ENCODE measurements around the gene TSPAN9. TPM values are rescaled to one million over a fixed set of nuclear protein-coding genes. Genes with fewer than 3 reads are reported as not detected.
A peak's percentile ranks its signal among the peaks of the same experiment; 100 is the strongest.

Gene TSPAN9
- total RNA-seq, 1 donor from 2014 or later: 109 TPM

- intact Hi-C loops (cut with DNase I): no loop called here
- TF ChIP-seq CTCF (IDR thresholded peaks at IDR 0.05): no peak
- H3K27me3 ChIP-seq: no peaks in the 10 kb centered on the region
- no peak overlapping the region for H3K27ac ChIP-seq
- DNase-seq (ENCODE audit: low spot score in 2 of 2): no peak
- H3K9me3 ChIP-seq: no peaks in the 10 kb centered on the region
- H3K4me3 ChIP-seq: no peak overlapping the region
- H3K4me1 ChIP-seq: no peaks in the 10 kb centered on the region
- H3K36me3 ChIP-seq: peaks cover 0 to 5% of the 10 kb centered on the region in 2 donors
Observed at GRCh38 chr12:3113671-3114325, 36.6 kb downstream of the TSPAN9 start.

GRCh38 chr12:3114671-3115070 is 37.5 kb downstream of the TSPAN9 start:
- intact Hi-C loops (cut with DNase I): no loop called here
- H3K4me3 ChIP-seq: no peak overlapping the region
- no peak overlapping the region for H3K27ac ChIP-seq
- no peak for TF ChIP-seq CTCF (IDR thresholded peaks at IDR 0.05)
- peaks cover 0 to 5% of the 10 kb centered on the region in 2 donors for H3K36me3 ChIP-seq
- H3K9me3 ChIP-seq: no peaks in the 10 kb centered on the region
- no peaks in the 10 kb centered on the region for H3K27me3 ChIP-seq
- no peak for DNase-seq (ENCODE audit: low spot score in 2 of 2)
- peaks cover 0 to 6% of the 10 kb centered on the region in 2 donors for H3K4me1 ChIP-seq

GRCh38 chr12:3115078-3115477 is 37.9 kb downstream of the TSPAN9 start:
- Histone ChIP-seq H3K27ac (no peak overlapping the region), H3K4me3 (no peak overlapping the region), H3K9me3 (no peaks in the 10 kb centered on the region), H3K36me3 (peaks cover 0 to 5% of the 10 kb centered on the region in 2 donors), H3K27me3 (no peaks in the 10 kb centered on the region), H3K4me1 (peaks cover 0 to 9% of the 10 kb centered on the region in 2 donors)
- intact Hi-C loops (cut with DNase I): no loop called here
- no peak for TF ChIP-seq CTCF (IDR thresholded peaks at IDR 0.05)
- DNase-seq (ENCODE audit: low spot score in 2 of 2): no peak

- Histone ChIP-seq H3K4me3 (no peak overlapping the region), H3K27me3 (no peaks in the 10 kb centered on the region), H3K36me3 (peaks cover 0 to 5% of the 10 kb centered on the region in 2 donors), H3K9me3 (no peaks in the 10 kb centered on the region), H3K4me1 (peaks cover 3 to 18% of the 10 kb centered on the region in 2 donors), H3K27ac (no peak overlapping the region)
- TF ChIP-seq CTCF (IDR thresholded peaks at IDR 0.05): no peak
- no peak for DNase-seq (ENCODE audit: low spot score in 2 of 2)
- intact Hi-C loops (cut with DNase I): no loop called here
Observed at GRCh38 chr12:3116106-3116844, 39.1 kb downstream of the TSPAN9 start.

GRCh38 chr12:3117144-3117581 is 40.0 kb downstream of the TSPAN9 start:
- Histone ChIP-seq H3K27ac (peak overlapping the region; percentile 9 to 69), H3K36me3 (peaks cover 0 to 5% of the 10 kb centered on the region in 2 donors), H3K9me3 (no peaks in the 10 kb centered on the region), H3K4me3 (no peak overlapping the region), H3K27me3 (no peaks in the 10 kb centered on the region), H3K4me1 (peaks cover 3 to 18% of the 10 kb centered on the region in 2 donors)
- TF ChIP-seq CTCF (IDR thresholded peaks at IDR 0.05): no peak
- intact Hi-C loops (cut with DNase I): no loop called here
- peak in 1 of 2 donors; percentile 62 for DNase-seq (ENCODE audit: low spot score in 2 of 2)

Data from ascending aorta (tissue), 2 donors.